ENCODE data around the gene C12orf43.

The C12orf43 gene

DNA sequence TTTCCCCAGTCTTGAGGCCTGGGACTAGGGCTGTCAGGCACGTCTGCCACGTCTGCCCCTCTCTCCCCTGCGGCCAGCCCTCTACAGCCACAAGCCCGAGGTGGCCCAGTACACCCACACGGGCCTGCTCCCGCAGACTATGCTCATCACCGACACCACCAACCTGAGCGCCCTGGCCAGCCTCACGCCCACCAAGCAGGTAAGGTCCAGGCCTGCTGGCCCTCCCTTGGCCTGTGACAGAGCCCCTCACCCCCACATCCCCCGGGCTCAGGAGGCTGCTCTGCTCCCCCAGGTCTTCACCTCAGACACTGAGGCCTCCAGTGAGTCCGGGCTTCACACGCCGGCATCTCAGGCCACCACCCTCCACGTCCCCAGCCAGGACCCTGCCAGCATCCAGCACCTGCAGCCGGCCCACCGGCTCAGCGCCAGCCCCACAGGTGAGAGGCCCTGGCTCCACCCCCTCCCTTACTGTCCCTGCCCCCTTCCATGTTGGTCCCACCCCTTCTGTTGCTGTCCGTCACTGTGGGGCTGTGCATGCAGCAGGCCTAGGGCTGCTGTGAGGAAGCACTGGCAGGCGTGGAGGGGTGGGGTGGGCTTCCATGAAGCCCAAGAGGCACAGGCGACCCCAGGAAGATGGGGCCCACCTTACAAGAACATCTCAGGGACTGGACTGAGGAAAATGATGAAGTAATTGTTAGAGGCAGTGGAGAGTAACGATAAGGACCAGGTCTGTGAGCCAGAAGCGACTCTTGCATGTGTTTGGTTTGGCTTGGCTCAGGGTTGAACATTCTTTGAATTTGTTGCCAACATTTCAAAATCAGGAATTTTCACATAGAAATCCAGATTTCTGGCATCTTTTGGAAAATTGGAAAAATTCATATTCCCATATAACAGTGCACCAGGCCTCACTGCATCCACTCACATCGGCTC, 16.8 kb downstream of the C12orf43 start:
- no peaks in the 10 kb centered on the region for H3K4me1 ChIP-seq (ENCODE audit: control insufficient read depth in 2 of 2, insufficient read depth in 2 of 2, low read length in 2 of 2)
- no peaks in the 10 kb centered on the region for H3K27me3 ChIP-seq (ENCODE audit: control insufficient read depth in 2 of 2, insufficient read depth in 2 of 2, low read length in 2 of 2)
- no peaks in the 10 kb centered on the region for H3K9me3 ChIP-seq (ENCODE audit: control insufficient read depth in 2 of 2, low read length in 2 of 2)
- H3K36me3 ChIP-seq (ENCODE audit: control insufficient read depth in 2 of 2, insufficient read depth in 2 of 2, low read length in 2 of 2) = peaks cover 43 to 44% of the 10 kb centered on the region in 2 donors
- no peak overlapping the region for H3K27ac ChIP-seq (ENCODE audit: low read depth in 2 of 2, low read length in 2 of 2)
- H3K4me3 ChIP-seq (ENCODE audit: low read length in 2 of 2) = no peak overlapping the region
- H3K9ac ChIP-seq (ENCODE audit: low read depth in 1 of 2, low read length in 2 of 2) = no peak overlapping the region

DNA sequence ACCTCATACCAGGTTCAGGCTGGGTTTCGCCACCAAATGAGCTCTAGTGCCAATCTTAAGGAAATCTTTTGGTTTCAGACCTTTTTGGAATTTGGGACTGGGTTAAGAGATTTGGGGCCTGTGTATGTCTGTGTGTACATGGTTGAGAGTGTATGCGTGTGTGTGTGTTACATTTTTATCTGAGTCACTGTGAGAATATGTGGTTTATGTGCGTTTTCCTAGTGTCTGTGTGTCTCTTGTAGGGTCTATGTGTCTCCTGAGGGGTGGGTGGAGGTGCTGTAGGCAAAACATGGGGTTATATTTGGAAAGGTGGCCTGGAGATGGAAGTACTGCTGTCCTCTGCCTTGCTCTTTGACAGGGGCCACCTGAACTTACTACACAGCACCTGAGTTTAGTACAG, 17.9 kb downstream of the C12orf43 start:
- Histone ChIP-seq H3K4me3 (ENCODE audit: low read length in 2 of 2) (no peak overlapping the region), H3K9me3 (ENCODE audit: control insufficient read depth in 2 of 2, low read length in 2 of 2) (no peaks in the 10 kb centered on the region), H3K27me3 (ENCODE audit: control insufficient read depth in 2 of 2, insufficient read depth in 2 of 2, low read length in 2 of 2) (no peaks in the 10 kb centered on the region), H3K9ac (ENCODE audit: low read depth in 1 of 2, low read length in 2 of 2) (no peak overlapping the region), H3K27ac (ENCODE audit: low read depth in 2 of 2, low read length in 2 of 2) (no peak overlapping the region), H3K4me1 (ENCODE audit: control insufficient read depth in 2 of 2, insufficient read depth in 2 of 2, low read length in 2 of 2) (no peaks in the 10 kb centered on the region), H3K36me3 (ENCODE audit: control insufficient read depth in 2 of 2, insufficient read depth in 2 of 2, low read length in 2 of 2) (peaks cover 42 to 46% of the 10 kb centered on the region in 2 donors)

DNA sequence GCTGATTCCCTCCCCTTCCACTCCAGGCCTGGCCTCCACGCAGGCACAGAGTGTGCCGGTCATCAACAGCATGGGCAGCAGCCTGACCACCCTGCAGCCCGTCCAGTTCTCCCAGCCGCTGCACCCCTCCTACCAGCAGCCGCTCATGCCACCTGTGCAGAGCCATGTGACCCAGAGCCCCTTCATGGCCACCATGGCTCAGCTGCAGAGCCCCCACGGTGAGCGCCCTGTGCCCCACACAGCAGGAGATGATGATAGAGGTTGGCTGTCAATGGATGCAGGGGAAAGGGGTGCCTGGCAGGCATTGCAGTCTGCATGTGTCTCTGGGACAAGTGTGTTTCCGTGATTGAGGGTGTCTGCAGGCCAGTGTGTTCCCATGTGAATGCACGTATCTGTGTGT, 18.8 kb downstream of the C12orf43 start:
- Histone ChIP-seq H3K27me3 (ENCODE audit: control insufficient read depth in 2 of 2, insufficient read depth in 2 of 2, low read length in 2 of 2) (no peaks in the 10 kb centered on the region), H3K27ac (ENCODE audit: low read depth in 2 of 2, low read length in 2 of 2) (no peak overlapping the region), H3K4me1 (ENCODE audit: control insufficient read depth in 2 of 2, insufficient read depth in 2 of 2, low read length in 2 of 2) (no peaks in the 10 kb centered on the region), H3K9ac (ENCODE audit: low read depth in 1 of 2, low read length in 2 of 2) (no peak overlapping the region), H3K9me3 (ENCODE audit: control insufficient read depth in 2 of 2, low read length in 2 of 2) (no peaks in the 10 kb centered on the region), H3K36me3 (ENCODE audit: control insufficient read depth in 2 of 2, insufficient read depth in 2 of 2, low read length in 2 of 2) (peaks cover 45% of the 10 kb centered on the region in 2 donors), H3K4me3 (ENCODE audit: low read length in 2 of 2) (no peak overlapping the region)

DNA sequence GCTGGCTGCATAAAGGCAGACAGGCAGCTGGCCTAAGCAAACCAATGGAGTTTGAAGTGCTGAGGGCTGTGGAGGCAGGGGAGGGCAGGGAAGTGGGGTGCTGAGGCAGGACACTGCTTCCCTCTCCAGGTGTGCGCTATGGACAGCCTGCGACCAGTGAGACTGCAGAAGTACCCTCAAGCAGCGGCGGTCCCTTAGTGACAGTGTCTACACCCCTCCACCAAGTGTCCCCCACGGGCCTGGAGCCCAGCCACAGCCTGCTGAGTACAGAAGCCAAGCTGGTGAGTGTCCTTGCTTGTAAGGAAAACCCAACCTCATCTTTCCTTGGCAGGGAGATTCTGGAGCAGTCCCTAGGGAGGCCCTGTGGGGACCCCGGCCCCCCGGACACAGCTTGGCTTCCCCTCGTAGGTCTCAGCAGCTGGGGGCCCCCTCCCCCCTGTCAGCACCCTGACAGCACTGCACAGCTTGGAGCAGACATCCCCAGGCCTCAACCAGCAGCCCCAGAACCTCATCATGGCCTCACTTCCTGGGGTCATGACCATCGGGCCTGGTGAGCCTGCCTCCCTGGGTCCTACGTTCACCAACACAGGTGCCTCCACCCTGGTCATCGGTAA, 20.0 kb downstream of the C12orf43 start:
- no peak overlapping the region for H3K27ac ChIP-seq (ENCODE audit: low read depth in 2 of 2, low read length in 2 of 2)
- no peaks in the 10 kb centered on the region for H3K27me3 ChIP-seq (ENCODE audit: control insufficient read depth in 2 of 2, insufficient read depth in 2 of 2, low read length in 2 of 2)
- no peak overlapping the region for H3K9ac ChIP-seq (ENCODE audit: low read depth in 1 of 2, low read length in 2 of 2)
- H3K4me1 ChIP-seq (ENCODE audit: control insufficient read depth in 2 of 2, insufficient read depth in 2 of 2, low read length in 2 of 2) = no peaks in the 10 kb centered on the region
- H3K36me3 ChIP-seq (ENCODE audit: control insufficient read depth in 2 of 2, insufficient read depth in 2 of 2, low read length in 2 of 2) = peaks cover 41 to 45% of the 10 kb centered on the region in 2 donors
- no peak overlapping the region for H3K4me3 ChIP-seq (ENCODE audit: low read length in 2 of 2)
- H3K9me3 ChIP-seq (ENCODE audit: control insufficient read depth in 2 of 2, low read length in 2 of 2) = no peaks in the 10 kb centered on the region

DNA sequence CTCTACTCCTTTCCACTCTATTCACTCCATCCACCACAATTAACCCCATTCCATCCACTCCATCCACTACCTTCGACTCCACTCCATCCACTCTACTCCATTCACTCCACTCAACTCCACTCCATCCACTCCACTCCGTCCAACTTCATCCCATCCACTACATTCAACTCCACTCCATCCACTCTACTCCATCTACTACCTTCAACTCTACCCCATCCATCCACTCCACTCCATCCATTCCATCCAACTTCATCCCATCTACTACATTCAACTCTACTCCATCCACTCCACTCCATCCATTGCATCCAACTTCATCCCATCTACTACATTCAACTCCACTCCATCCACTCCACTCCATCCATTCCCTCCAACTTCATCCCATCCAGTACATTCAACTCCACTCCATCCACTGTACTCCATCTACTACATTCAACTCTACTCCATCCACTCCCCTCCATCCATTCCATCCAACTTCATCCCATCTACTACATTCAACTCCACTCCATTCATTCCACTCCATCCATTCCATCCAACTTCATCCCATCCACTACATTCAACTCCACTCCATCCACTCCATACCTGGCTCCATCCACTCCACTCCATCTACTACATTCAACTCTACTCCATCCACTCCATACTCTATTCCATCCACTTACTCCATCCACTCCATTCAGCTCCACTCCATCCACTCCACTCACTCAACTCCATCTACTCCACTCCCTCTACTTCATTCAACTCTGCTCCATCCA, 21.5 kb downstream of the C12orf43 start:
- Histone ChIP-seq H3K9me3 (ENCODE audit: control insufficient read depth in 2 of 2, low read length in 2 of 2) (no peaks in the 10 kb centered on the region), H3K4me1 (ENCODE audit: control insufficient read depth in 2 of 2, insufficient read depth in 2 of 2, low read length in 2 of 2) (no peaks in the 10 kb centered on the region), H3K36me3 (ENCODE audit: control insufficient read depth in 2 of 2, insufficient read depth in 2 of 2, low read length in 2 of 2) (peaks cover 37 to 40% of the 10 kb centered on the region in 2 donors), H3K4me3 (ENCODE audit: low read length in 2 of 2) (no peak overlapping the region), H3K27ac (ENCODE audit: low read depth in 2 of 2, low read length in 2 of 2) (no peak overlapping the region), H3K9ac (ENCODE audit: low read depth in 1 of 2, low read length in 2 of 2) (no peak overlapping the region), H3K27me3 (ENCODE audit: control insufficient read depth in 2 of 2, insufficient read depth in 2 of 2, low read length in 2 of 2) (no peaks in the 10 kb centered on the region)

DNA sequence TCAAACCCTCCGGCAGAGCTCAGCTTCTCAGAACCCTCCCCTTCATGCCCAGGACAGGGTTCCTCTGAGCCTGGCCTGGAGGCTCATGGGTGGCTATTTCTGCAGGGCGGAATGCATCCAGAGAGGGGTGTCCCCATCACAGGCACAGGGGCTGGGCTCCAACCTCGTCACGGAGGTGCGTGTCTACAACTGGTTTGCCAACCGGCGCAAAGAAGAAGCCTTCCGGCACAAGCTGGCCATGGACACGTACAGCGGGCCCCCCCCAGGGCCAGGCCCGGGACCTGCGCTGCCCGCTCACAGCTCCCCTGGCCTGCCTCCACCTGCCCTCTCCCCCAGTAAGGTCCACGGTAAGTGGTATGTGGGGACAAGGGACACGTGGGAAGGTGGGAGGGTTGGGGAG, 22.2 kb downstream of the C12orf43 start:
- no peak overlapping the region for H3K4me3 ChIP-seq (ENCODE audit: low read length in 2 of 2)
- H3K27me3 ChIP-seq (ENCODE audit: control insufficient read depth in 2 of 2, insufficient read depth in 2 of 2, low read length in 2 of 2) = no peaks in the 10 kb centered on the region
- no peak overlapping the region for H3K9ac ChIP-seq (ENCODE audit: low read depth in 1 of 2, low read length in 2 of 2)
- H3K27ac ChIP-seq (ENCODE audit: low read depth in 2 of 2, low read length in 2 of 2) = no peak overlapping the region
- no peaks in the 10 kb centered on the region for H3K9me3 ChIP-seq (ENCODE audit: control insufficient read depth in 2 of 2, low read length in 2 of 2)
- H3K36me3 ChIP-seq (ENCODE audit: control insufficient read depth in 2 of 2, insufficient read depth in 2 of 2, low read length in 2 of 2) = peaks cover 35 to 39% of the 10 kb centered on the region in 2 donors
- no peaks in the 10 kb centered on the region for H3K4me1 ChIP-seq (ENCODE audit: control insufficient read depth in 2 of 2, insufficient read depth in 2 of 2, low read length in 2 of 2)

DNA sequence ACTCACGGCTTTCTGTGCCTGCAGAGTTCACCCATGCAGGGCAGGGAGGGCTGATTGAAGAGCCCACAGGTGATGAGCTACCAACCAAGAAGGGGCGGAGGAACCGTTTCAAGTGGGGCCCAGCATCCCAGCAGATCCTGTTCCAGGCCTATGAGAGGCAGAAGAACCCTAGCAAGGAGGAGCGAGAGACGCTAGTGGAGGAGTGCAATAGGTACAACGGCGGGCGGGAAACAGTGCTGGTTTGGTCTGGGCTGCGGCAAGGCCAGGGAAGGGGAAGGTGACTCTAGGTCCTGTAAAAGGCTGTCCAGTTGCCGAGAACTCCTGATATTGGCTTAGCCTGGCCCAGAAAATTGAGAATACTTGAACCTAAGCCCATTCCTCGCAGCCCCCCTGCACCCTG, 22.8 kb downstream of the C12orf43 start:
- Histone ChIP-seq H3K36me3 (ENCODE audit: control insufficient read depth in 2 of 2, insufficient read depth in 2 of 2, low read length in 2 of 2) (peaks cover 41% of the 10 kb centered on the region in 2 donors), H3K9me3 (ENCODE audit: control insufficient read depth in 2 of 2, low read length in 2 of 2) (no peaks in the 10 kb centered on the region), H3K27me3 (ENCODE audit: control insufficient read depth in 2 of 2, insufficient read depth in 2 of 2, low read length in 2 of 2) (no peaks in the 10 kb centered on the region), H3K9ac (ENCODE audit: low read depth in 1 of 2, low read length in 2 of 2) (no peak overlapping the region), H3K27ac (ENCODE audit: low read depth in 2 of 2, low read length in 2 of 2) (no peak overlapping the region), H3K4me3 (ENCODE audit: low read length in 2 of 2) (no peak overlapping the region), H3K4me1 (ENCODE audit: control insufficient read depth in 2 of 2, insufficient read depth in 2 of 2, low read length in 2 of 2) (no peaks in the 10 kb centered on the region)

DNA sequence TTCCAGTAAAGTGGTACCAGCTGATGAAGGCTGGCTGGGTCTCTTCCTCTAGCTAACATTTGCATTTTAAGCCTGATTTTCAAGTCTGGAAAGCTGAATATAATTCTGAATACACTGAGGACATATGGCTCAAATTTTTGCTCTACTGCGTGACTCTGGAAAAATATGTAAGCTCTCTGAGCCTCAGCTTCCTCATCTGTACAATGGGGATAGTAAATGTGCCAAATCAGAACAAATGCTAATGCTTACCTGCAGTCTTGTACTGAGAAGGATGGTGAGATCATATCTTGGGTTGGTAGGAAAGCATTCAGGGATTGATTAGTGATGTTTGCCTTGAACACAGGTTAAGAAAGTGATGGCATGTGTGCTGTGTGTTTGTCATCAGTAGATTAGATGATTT, 23.3 kb downstream of the C12orf43 start:
- Histone ChIP-seq H3K36me3 (ENCODE audit: control insufficient read depth in 2 of 2, insufficient read depth in 2 of 2, low read length in 2 of 2) (peaks cover 40 to 42% of the 10 kb centered on the region in 2 donors), H3K4me3 (ENCODE audit: low read length in 2 of 2) (no peak overlapping the region), H3K27ac (ENCODE audit: low read depth in 2 of 2, low read length in 2 of 2) (no peak overlapping the region), H3K9ac (ENCODE audit: low read depth in 1 of 2, low read length in 2 of 2) (no peak overlapping the region), H3K4me1 (ENCODE audit: control insufficient read depth in 2 of 2, insufficient read depth in 2 of 2, low read length in 2 of 2) (no peaks in the 10 kb centered on the region), H3K27me3 (ENCODE audit: control insufficient read depth in 2 of 2, insufficient read depth in 2 of 2, low read length in 2 of 2) (no peaks in the 10 kb centered on the region), H3K9me3 (ENCODE audit: control insufficient read depth in 2 of 2, low read length in 2 of 2) (no peaks in the 10 kb centered on the region)

DNA sequence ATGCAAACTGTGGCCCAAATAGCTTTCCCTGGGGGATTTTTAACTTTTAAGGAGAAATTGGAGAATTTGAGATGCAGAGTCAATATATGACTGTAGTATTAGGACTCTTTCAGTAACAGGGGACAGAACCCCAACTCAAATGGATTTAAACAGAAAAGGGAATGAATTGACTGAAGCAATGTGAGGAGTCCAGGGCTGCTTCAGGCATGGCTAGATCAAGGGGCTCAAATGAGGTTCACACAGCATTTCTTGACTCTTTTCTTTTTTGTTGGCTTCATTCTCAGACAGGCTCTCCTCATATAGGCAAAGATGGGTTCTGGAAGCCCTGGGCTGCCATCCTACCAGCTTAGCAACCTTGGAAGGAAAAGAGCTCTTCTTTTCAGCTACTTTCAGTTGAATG, 24.3 kb downstream of the C12orf43 start:
- H3K4me3 ChIP-seq (ENCODE audit: low read length in 2 of 2) = no peak overlapping the region
- H3K27me3 ChIP-seq (ENCODE audit: control insufficient read depth in 2 of 2, insufficient read depth in 2 of 2, low read length in 2 of 2) = no peaks in the 10 kb centered on the region
- no peak overlapping the region for H3K9ac ChIP-seq (ENCODE audit: low read depth in 1 of 2, low read length in 2 of 2)
- H3K4me1 ChIP-seq (ENCODE audit: control insufficient read depth in 2 of 2, insufficient read depth in 2 of 2, low read length in 2 of 2) = no peaks in the 10 kb centered on the region
- H3K36me3 ChIP-seq (ENCODE audit: control insufficient read depth in 2 of 2, insufficient read depth in 2 of 2, low read length in 2 of 2) = peaks cover 36 to 40% of the 10 kb centered on the region in 2 donors
- H3K27ac ChIP-seq (ENCODE audit: low read depth in 2 of 2, low read length in 2 of 2) = no peak overlapping the region
- H3K9me3 ChIP-seq (ENCODE audit: control insufficient read depth in 2 of 2, low read length in 2 of 2) = no peaks in the 10 kb centered on the region

Measured in mucosa of rectum (tissue), 2 donors.